ENCODE measurements around the gene PCBP3. TPM values are rescaled to one million over a fixed set of nuclear protein-coding genes. Genes with fewer than 3 reads are reported as not detected.

Gene PCBP3
- total RNA-seq, 4 donors from 2014 or later = 0.13 to 0.26 TPM; not detected in 2

- no peak for TF ChIP-seq CTCF (IDR thresholded peaks at IDR 0.05 in 4 of 5, conservative IDR thresholded peaks at IDR 0.05 in 1 of 5)
- no peak for TF ChIP-seq POLR2A (IDR thresholded peaks at IDR 0.05)
- in situ Hi-C loops (cut with MboI; ENCODE audit: low sequenced_read_pairs in 4 of 4) = no loop called here
- H3K4me1 ChIP-seq = no peaks in the 10 kb centered on the region
- no peak for DNase-seq
- H3K4me3 ChIP-seq = no peak overlapping the region
- ATAC-seq = no peak
- intact Hi-C loops (cut with DNase I; ENCODE audit: low total_unique reads) = no loop called here
- peaks cover 0 to 1% (median 0%) of the 10 kb centered on the region in 3 donors for H3K27me3 ChIP-seq
- no peaks in the 10 kb centered on the region for H3K36me3 ChIP-seq
- H3K27ac ChIP-seq = no peak overlapping the region
- no peaks in the 10 kb centered on the region for H3K9me3 ChIP-seq
Observed at GRCh38 chr21:45736042-45736689, 92.6 kb downstream of the PCBP3 start.

GRCh38 chr21:45736690-45737484 is 93.4 kb downstream of the PCBP3 start:
- TF ChIP-seq CTCF (IDR thresholded peaks at IDR 0.05 in 4 of 5, conservative IDR thresholded peaks at IDR 0.05 in 1 of 5) (no peak), POLR2A (IDR thresholded peaks at IDR 0.05) (no peak)
- Histone ChIP-seq H3K36me3 (no peaks in the 10 kb centered on the region), H3K9me3 (no peaks in the 10 kb centered on the region), H3K4me3 (no peak overlapping the region), H3K27me3 (no peaks in the 10 kb centered on the region), H3K27ac (no peak overlapping the region), H3K4me1 (no peaks in the 10 kb centered on the region)
- intact Hi-C loops (cut with DNase I; ENCODE audit: low total_unique reads) (no loop called here), in situ Hi-C loops (cut with MboI; ENCODE audit: low sequenced_read_pairs in 4 of 4) (no loop called here)
- ATAC-seq (no peak), DNase-seq (no peak)

GRCh38 chr21:45737485-45738166 is 94.1 kb downstream of the PCBP3 start:
- in situ Hi-C loops (cut with MboI; ENCODE audit: low sequenced_read_pairs in 4 of 4) (no loop called here), intact Hi-C loops (cut with DNase I; ENCODE audit: low total_unique reads) (no loop called here)
- no peaks in the 10 kb centered on the region for H3K4me1 ChIP-seq
- no peak for DNase-seq
- no peak overlapping the region for H3K4me3 ChIP-seq
- no peak overlapping the region for H3K27ac ChIP-seq
- H3K9me3 ChIP-seq = no peaks in the 10 kb centered on the region
- no peaks in the 10 kb centered on the region for H3K36me3 ChIP-seq
- TF ChIP-seq CTCF (IDR thresholded peaks at IDR 0.05 in 4 of 5, conservative IDR thresholded peaks at IDR 0.05 in 1 of 5) = no peak
- TF ChIP-seq POLR2A (IDR thresholded peaks at IDR 0.05) = no peak
- no peaks in the 10 kb centered on the region for H3K27me3 ChIP-seq
- no peak for ATAC-seq

GRCh38 chr21:45739218-45740087 is 95.9 kb downstream of the PCBP3 start:
- Histone ChIP-seq H3K9me3 (no peaks in the 10 kb centered on the region), H3K36me3 (no peaks in the 10 kb centered on the region), H3K4me3 (no peak overlapping the region), H3K27me3 (no peaks in the 10 kb centered on the region), H3K4me1 (no peaks in the 10 kb centered on the region), H3K27ac (no peak overlapping the region)
- DNase-seq (no peak), ATAC-seq (no peak)
- no peak for TF ChIP-seq CTCF (IDR thresholded peaks at IDR 0.05 in 4 of 5, conservative IDR thresholded peaks at IDR 0.05 in 1 of 5)
- no peak for TF ChIP-seq POLR2A (IDR thresholded peaks at IDR 0.05)
- in situ Hi-C loops (cut with MboI; ENCODE audit: low sequenced_read_pairs in 4 of 4) = no loop called here
- intact Hi-C loops (cut with DNase I; ENCODE audit: low total_unique reads) = no loop called here

Measured in gastrocnemius medialis (tissue), 4 donors.